ENCODE results near the gene RTP3.
"Not testable (repeated sequence)": the region's sequence is repeated elsewhere in the genome, so short reads cannot be mapped to it uniquely, and the experiment has no call there.

RTP3 gene

DNA sequence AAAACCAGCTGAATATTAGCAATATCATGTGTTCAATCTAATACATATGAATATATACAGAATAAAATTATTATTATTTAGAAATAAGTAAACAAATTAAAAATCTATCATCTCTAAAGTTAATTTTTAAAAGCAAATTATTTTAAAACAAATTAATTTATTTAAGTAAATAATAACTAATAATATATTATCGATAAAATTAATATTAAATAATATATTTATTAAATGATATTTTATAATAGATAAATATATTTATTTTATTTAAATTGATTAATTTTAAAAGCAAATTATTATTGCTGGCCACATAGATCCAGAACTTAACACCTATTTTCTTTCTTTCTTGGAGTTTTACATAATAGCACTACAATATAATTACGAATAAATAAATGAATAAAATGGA is 22.2 kb downstream of the RTP3 start:
- DNase-seq (ENCODE audit: low read depth in 2 of 2), result no peak

DNA sequence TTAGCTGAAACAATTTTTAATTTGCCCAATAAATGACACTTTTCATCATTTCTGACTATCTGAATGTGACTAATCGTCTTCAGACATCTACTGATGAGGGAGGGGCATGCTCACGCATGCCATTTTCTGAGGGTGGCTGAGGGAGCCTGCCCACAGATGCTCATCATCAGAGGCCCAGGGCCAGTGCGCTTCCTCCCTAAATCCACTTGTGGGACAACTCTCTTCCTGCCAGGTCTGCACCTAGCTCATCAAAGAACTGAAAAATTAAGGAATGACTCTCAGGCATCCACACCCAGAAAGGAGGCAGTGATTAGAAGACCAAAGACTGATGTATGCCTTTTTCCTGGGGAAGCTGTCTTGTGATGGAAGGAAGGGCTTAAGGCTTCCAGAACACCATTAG is 22.8 kb downstream of the RTP3 start:
- DNase-seq (ENCODE audit: low read depth in 2 of 2), result no peak

DNA sequence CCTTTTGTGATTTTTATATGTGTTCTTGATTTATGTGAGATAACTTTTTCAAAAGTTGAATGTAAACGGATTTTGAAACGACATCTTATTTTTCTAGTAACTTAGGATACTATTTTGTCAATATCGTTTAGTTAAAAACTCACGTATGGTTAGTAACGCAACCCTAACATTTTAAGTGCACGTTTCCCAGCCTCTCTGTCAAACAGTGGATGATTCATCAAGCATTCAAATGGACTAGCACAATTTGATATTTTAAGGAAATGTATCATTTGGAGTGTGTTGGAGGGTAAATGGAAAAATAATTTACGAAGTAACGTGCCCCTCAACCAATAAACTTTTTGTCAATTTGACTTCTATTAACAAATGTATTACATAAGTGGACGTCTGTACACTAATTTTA is 23.3 kb downstream of the RTP3 start:
- no peak for DNase-seq (ENCODE audit: low read depth in 2 of 2)

DNA sequence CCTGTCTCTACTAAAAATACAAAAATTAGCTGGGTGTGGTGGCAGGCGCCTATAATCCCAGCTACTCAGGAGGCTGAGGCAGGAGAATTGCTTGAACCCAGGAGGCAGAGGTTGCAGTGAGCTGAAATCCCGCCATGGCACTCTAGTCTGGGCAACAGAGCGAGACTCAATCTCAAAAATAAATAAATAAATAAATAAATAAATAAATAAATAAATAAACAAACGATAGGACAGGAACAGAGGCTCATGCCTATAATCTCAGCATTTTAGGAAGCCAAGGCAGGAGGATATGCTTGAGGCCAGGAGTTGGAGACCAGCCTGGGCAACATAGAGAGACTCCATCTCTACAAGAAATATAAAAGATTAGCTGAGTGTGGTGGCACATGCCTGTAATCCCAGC is 24.4 kb downstream of the RTP3 start:
- not testable (repeated sequence) for DNase-seq (ENCODE audit: low read depth in 2 of 2)

DNA sequence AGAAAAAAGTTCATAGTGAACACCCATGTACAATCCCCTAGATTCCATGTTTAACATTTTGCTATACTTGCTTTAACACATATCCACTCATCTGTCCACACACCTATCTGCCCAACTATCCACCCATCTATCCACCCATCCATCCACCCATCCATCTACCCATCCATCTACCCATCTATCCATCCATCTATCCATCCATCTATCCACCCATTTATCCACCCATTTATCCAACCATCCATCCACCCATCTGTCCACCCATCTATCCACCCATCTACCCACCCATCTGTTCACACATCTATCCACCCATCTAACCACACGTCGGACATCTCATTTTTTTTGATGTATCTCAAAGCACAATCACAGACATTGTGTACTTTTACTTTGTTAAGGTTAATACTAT is 25.8 kb downstream of the RTP3 start:
- no peak for DNase-seq (ENCODE audit: low read depth in 2 of 2)

DNA sequence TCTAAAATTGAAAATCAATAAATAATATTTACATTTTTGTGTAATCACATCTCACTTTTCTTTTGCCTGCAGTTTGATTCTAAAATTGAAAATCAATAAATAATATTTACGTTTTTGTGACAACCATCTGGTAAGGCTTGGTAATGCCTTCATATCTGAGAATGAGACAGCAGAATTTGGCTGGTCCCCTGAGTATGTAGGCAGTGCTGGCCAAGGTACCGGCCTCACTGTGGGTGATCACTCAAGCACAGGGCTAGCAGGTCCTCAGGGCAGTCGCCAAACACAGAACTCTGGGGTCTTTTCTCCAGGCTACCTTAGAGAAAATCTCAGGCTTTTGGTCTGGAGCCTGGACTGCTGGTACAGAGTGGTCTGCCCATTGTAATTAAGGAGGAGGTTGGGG is 26.2 kb downstream of the RTP3 start:
- DNase-seq (ENCODE audit: low read depth in 2 of 2), result no peak

DNA sequence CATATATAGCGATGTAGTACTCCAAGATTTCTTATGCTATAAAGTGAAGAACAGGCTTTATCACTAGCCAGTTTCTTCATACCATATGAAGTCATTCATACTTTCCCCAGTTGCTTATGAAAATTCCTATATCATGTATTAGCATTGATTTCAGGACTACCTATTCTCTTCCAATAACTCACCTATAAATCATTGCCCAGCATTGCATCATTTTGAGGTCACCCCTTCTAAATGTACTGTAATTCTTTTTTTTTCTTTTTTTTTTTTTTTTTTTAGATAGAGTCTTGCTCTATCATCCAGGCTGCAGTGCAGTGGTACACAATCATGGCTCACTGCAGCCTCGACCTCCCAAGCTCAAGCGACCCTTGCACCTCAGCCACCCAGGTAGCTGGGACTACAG is 27.1 kb downstream of the RTP3 start:
- DNase-seq (ENCODE audit: low read depth in 2 of 2), result no peak

DNA sequence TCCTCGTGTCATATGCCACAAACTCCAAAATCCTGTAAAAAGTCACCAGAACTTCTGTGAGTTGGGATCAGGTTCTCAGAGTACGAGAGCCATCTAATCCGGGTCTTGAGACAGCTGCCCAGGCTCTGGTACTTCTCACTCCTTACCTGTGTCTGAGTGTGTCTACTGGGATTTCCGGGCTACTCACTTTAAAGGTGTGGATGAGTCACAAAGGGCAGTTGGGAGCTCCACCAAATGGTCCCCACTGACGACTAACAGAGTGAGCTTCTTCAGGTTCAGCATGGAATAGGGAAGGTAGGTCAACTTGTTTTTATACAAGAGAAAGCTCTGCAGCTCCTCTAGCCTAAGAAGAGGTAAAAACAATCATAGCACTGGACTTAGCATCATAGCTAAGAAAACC is 29.5 kb downstream of the RTP3 start:
- no peak for DNase-seq (ENCODE audit: low read depth in 2 of 2)

DNA sequence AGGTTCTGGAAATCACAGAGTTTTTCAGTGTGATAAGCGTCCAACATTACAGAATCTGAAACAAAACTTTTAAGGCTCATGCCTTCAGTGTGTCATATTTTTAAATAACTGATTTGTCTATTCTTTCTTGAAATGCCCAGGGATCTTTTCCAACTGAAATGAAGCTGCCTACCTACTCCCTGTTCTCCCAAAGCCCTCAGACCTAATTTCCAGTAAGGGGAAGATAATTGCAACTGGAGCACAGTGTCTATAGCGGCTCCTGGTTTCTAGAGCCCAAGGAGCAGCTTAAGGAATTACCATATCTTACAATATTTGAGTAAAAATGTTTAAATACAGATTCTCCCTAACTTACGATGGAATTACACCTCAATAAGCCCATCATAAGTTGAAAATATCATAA is 35.3 kb downstream of the RTP3 start:
- no peak for DNase-seq (ENCODE audit: low read depth in 2 of 2)

DNA sequence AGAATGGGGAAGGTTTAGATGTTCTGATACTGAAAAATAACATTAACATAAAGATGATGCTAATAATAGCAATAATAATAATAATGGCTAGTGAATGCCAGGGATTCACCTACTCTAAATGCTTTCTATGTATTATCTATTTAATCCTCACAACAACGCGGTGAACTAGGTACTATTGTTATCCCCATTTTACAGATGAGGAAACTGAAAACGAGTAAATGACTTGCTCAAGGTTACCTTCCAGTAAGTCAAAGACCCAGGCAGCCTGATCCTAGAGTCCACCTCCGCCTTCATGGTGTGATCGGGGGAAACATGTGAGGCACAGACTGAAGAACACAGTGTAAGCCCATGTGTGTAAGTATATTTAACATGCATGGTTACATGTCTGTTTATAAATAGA is 38.0 kb downstream of the RTP3 start:
- DNase-seq (ENCODE audit: low read depth in 2 of 2), result no peak

DNA sequence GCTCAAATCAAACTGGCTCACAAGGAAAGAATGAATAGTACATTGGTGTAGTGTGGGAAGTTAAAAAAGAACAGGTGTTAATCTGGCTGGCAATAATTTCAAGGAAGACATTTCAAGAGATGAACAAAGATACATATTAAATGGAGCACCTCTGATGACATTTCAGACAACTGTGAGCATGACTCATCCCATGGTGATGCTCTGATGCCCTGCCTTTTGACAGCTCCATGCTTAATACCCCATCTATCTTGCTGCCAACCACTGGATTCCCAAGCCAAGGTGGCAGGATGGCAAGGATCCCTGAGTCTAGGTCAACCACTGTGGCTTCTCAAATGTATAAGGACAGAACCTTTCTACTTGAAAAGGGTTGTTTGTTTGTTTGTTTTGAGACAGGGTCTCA is 39.0 kb downstream of the RTP3 start:
- DNase-seq (ENCODE audit: low read depth in 2 of 2), result no peak

DNA sequence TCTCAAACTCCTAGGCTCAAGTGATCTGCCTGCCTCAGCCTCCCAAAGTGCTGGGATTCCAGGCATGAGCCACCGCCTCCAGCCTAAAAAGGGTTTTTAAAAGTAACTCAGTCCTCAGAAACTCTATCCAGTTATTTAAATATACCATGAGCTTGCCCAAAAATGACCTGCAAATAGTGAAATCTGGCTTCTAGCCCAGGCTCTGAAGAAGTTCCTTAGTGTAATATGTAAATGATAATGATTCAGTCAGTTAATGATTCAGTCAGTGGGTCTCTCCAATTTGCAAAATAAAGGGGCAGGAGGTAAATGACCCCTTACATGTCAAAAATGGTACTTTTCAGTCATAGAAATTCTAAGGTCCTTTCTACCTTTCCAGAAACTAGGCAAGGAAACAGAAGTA is 39.5 kb downstream of the RTP3 start:
- DNase-seq (ENCODE audit: low read depth in 2 of 2), result no peak

DNA sequence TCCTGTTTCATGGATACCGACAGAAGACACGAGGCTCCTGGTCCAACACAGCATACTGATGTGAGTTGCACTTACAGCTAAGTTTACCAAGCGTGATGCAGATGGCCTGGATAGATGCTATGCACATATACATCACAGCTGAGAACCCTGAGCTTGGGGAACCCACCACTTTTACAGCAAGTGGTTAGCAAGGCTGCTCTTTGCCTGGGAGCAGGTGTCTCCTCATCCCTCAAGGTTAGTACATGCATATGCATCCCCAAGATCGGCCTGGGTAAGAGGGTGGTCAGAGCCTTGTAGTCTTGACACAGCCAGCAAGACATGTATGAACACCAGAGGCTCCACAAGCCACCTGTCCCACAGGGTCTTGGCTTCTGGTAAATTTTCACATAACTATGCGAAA is 40.0 kb downstream of the RTP3 start:
- DNase-seq (ENCODE audit: low read depth in 2 of 2), result no peak

DNA sequence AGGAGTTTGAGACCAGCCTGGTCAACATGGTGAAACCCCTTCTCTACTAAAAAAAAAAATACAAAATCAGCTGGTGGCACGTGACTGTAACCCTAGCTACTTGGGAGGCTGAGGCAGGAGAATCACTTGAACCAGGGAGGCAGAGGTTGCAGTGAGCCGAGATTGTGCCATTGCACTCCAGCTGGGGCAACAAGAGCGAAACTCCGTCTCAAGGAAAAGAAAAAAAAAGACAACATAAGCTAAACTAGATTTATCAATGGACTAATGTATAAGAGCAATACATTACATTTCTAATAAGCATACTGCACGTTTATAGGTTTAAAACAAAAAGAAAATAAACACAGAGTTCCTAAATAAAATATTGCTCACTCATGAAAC is 40.6 kb downstream of the RTP3 start:
- not testable (repeated sequence) for DNase-seq (ENCODE audit: low read depth in 2 of 2)

DNA sequence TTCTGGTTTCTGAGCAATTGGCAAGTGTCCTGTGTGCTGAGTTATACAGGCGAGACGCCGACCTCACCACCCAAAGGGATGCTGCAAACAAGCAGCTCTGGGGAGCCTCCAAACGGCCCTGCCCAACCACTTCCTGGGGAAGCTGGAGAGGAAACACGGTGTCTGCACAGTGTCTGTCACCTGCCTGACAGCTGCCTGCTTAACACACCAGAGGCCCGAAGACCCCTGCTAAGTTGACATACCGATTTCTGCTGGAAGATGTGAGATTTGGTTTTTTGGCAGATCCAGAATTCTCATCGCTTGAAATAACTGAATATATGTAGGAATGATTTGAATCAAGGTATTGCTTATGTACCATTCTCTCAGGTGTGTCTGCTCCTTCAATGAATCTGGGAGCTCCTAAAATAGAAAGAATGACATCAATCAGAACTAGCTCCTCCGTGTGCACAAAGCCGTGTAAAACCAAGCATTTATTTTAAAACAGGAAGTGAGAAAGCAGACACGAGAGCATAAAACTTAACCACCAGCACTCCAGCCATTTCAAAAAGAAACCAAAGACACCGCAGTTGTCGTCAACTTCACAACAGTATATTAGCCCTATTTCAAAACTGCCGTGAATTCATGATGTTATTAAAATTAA is 41.1 kb downstream of the RTP3 start:
- peak; percentile 41 to 53 for DNase-seq (ENCODE audit: low read depth in 2 of 2)

DNA sequence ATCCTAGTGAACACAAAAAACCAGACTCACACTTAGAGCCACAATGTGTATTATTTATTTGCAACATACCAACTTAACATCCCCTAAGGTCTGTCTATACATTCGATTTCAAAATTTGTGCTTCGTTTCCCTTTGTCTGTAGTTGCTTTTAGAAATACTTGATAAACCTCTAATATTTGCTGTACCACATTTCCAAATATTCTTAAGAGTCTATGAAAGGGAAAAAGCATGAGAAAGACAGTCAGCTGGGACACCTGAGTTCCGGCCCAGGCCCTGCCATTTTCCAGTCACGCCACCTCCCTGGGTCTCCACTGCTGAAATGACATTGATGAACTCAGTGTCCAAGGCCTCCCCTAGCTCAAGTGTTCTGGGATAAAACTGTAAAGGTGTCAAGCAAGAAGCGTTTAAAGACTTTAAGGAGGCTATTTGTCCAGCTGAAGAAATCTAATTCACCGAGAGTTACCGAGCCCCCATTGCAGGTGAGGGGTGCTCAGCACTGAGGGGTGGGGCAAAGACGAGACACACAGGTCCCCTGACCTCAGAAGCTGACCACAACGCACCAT is 41.7 kb downstream of the RTP3 start:
- no peak for DNase-seq (ENCODE audit: low read depth in 2 of 2)

DNA sequence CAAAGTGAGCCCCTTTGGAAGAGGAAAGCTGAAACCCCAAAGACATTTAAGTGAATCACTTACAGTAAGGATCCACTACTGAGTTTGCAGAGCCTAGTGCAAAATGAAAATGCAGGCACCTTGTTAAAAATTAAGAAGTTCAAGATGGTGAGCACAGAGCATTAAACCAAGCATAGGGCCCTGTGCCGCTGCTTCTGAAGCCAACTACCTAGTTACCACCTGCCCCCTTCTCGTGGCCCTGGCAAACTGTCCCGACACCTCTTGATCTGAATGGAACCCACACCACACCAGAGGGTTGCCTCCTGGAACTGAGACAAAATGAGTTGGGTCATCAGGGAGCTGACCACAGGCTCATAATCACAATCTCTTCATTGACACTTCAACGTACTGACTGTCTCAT is 42.8 kb downstream of the RTP3 start:
- DNase-seq (ENCODE audit: low read depth in 2 of 2), result no peak

DNA sequence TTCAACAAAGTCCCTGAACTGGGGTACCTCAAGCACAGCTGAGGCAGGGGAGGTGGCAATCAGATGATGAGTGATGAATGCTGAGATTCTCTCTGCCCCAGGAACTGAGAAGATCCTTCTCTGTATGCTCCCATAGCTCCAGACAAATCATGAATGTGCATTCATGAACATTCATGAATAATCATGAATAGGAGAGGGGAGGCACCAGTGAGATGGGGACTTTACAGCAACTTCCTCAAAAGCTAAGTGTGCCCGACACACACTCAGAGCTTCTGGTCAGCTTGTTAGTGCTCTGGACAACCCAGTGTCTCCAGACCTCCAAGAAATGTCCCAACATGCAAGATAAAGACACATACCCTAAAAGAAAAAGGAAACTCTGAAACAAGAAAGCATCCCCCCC is 44.1 kb downstream of the RTP3 start:
- DNase-seq (ENCODE audit: low read depth in 2 of 2), result no peak

DNA sequence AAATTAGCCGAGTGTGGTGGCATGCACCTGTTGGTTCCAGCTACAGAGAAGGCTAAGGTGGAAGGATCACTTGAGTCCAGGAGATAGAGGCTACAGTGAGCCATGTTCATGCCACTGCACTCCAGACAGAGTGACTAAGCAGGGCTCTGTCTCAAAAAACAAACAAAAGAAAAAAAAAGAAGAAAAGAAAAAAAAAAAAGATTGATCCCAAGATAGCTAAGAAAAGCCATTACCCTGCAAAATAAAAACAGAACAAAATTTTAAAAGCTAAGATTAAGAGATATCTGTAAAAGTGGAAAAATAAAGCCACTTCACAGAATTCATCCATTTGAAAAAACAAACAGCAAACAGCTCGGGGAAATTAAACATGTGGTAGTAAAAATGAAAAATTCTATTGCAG is 44.6 kb downstream of the RTP3 start:
- no peak for DNase-seq (ENCODE audit: low read depth in 2 of 2)

DNA sequence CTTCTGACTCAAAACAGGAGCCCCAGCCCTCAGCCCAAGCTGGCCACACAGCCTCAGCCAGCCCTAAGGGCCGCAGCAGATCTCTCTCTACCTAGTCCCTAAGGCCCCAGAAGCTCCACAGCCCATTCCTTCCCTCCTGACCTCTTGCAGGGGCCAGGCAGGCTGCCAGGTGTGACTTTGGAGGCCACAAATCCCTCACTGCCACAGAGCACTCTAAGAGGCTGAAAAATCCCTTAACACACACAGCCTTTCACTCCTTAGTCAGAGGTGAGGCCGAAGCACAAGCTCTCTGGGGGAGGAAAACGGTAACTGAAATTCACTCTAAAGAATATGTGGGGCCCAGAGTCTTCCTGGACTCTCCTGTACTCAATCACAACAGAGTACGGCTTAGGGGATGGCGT is 45.0 kb downstream of the RTP3 start:
- DNase-seq (ENCODE audit: low read depth in 2 of 2), result no peak

DNA sequence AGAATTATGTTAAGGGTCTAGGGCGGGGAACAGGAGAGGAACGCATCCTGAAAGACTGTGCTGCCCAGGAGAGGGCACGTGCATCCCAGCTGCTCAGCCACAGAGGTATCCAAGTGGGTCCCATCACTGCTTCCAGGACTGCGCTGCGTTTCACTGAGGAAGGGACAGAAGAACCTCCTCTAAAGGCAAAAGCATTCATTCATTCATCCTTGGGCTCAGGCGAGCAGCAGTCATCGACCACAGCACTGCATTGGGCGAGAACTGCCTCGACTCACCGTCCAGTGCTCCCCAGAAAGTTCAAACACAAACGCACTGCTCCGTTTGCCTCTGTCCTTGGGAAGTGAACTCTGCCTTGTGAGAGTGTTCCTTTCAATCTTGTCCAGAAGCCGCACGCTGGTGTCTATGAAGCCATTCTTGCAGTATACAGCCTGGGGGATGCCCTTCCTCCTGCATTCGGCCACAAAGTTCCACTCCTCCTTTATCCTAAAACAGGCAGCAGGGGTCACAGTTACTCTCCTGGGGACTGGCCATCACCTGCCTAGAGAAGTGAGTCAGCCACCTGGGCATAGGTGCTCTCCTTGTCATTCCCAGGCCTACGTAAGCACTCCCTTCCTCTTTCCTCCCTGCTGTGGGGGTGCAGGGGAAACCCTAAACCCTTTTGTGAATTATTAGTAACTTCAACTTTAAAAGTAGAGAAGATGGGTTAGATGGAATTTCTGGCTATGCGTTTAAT is 47.2 kb downstream of the RTP3 start:
- DNase-seq (ENCODE audit: low read depth in 2 of 2), result no peak

DNA sequence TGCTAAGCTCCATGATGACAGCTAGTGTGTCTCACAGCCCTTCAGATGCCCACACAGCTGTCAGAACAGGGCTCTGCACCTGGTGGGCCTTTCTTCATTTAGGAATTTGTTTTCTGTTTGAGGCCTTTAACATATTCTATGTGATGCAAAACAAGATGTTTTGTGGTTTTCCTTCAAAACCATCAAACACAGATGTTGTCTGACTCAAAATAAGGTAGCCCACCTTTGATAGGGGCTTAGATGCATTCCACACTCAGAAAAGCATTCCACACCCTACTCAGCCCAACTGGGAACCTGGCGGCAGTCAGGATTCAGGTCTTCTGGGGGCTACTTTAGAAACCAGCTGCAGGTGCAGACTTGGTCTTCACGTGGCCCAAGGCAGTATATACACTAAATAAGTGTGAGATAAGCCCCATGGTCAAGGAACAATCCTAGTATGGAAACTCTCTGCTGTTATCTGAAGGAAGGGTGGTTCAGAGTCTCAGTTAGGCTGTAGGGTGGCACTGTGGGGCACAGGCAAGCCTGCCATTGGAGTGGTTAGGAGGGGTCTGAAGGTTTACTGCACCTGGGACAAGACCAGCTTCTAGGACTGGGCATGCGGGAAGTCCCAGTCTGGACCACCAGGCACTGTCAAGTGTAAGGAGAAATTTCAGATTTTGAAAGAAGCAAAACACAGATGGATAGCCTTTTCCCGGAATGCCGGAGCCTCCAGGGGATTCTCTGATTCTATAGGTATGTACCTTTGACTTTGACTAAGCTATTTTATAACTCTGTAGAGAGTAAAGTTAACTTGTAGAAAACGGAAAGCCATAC is 48.2 kb downstream of the RTP3 start:
- DNase-seq (ENCODE audit: low read depth in 2 of 2), result no peak

Data from stimulated activated CD4-positive, alpha-beta T cell treated with anti-CD3 and anti-CD28 coated beads, Interleukin-4, amount 100 ng/mL, for 48 hours (primary cell).